HG02943 (cell line): Measurements from ENCODE around the gene PLOD1.
A peak's percentile ranks its signal among the peaks of the same experiment; 100 is the strongest.
"Not testable (repeated sequence)": the region's sequence is repeated elsewhere in the genome, so short reads cannot be mapped to it uniquely, and the experiment has no call there.

Experiments used
- ATAC-seq: cut with Tn5 transposase; IDR thresholded peaks from one replicate; pipeline ENCODE4 v1.9.1; 2021; ENCODE audit warnings: mild to moderate bottlenecking, low read depth, moderate library complexity; ENCODE audit not compliant: unreplicated experiment

The PLOD1 gene

DNA sequence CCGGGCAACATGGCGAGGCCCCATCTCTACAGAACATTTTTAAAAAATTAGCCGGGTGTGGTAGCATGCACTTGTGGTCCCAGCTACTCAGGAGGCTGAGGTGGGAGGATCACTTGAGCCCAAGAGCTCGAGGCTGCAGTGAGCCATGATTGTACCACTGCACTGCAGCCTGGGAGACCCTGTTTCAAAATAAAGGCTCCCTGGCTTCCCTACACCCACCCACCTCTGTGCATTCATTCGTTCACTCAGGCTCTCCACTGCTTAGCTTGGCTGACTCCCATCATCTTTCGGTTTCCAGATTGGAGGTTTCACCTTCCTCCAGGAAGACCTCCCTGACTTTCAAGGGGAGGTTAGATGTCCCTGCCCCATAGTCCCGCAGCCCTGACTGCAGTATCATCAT is 22.5 kb upstream of the PLOD1 start:
- ATAC-seq, result no peak

DNA sequence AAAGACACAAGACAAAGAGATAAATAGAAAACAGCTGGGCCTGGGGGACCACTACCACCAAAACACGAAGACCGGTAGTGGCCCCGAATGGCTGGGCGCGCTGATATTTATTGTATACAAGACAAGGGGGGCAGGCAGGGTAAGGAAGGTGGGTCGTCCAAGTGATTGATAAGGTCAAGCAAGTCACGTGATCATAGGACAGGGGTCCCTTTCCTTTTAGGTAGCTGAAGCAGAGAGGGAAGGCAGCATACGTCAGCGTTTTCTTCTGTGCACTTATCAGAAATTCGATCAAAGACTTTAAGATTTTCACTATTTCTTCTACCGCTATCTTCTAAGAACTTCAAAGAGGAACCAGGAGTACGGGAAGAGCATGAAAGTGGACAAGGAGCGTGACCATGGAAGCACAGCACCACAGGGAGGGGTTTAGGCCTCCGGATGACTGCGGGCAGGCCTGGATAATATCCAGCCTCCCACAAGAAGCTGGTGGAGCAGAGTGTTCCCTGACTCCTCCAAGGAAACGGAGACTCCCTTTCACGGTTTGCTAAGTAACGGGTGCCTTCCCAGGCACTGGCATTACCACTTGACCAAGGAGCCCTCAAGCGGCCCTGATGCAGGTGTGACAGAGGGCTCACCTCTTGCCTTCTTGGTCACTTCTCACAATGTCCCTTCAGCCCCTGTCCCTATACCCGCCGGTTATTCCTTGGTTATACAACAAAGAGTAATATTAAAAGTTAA is 21.9 kb upstream of the PLOD1 start:
- ATAC-seq, result not testable (repeated sequence)

DNA sequence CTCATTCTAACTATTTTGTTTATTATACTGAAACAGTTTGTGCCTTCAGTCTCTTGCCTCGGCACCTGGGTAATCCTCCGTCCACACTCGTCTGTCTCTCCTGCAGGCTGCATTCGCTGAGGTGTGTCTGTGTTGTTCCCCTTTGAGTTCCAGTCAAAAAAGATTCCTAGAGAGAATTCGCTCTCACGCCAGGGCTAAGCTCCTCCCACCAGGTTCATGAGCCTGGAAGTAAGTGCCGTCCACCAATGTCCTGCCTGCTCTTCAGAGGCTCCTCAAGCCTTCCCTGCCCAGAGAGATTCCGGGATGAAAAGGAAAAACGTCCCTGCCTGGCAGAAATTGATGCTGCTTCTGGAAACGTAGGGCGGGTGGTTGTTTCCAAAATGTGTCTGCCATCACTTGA is 21.2 kb upstream of the PLOD1 start:
- ATAC-seq, result no peak

DNA sequence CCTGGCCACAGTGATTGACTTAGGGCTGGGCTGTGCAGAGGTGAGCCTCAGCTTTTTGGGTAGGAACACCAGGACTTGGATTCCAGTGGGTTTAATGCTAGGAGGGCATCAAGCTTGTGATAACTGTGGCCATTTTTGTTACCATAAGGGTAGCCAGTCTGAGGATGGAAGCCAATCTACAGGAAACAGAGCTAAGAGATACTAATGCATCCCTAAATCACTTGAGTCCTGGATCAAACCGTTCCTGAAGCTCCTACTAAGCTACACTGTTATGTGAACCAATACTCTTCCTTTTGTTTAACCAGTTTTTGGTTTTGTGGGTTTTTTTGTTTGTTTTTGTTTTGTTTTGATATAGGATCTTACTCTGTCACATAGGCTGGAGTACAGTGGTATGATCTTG is 20.5 kb upstream of the PLOD1 start:
- no peak for ATAC-seq

DNA sequence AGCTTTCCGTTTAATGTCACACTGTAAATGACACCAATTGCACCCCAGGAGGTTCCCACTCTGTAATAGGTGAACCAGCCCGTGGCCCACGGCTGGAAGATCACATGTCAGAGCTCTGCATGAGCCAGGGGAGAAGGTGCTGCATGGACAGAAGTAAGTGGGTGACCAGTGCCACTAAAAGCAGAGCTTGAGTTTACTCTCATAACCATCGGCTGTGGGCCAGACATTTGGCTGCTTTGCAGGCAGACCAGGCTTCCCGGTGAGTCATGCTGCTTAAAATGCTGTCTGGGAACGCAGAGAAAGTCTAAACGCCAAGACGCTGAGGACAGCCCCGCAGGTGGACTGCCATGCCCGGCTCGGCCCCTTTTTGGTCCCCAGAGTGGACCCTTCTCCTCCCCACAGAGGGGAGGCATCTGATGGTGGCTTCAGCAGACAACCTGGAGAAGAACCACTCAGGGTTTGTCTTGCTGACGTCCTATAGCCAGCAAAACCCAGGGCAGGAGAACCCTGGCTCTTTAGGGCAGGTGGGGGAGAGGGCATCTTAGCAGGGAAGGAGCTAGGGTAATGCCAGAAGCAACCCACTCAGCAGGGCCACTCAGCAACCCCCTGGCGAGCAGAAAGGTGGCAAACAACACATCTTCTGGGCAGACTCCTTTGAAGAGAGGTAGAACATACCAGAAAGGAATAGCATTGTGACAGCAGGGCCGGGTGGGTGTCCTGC is 15.6 kb upstream of the PLOD1 start:
- ATAC-seq, result no peak

DNA sequence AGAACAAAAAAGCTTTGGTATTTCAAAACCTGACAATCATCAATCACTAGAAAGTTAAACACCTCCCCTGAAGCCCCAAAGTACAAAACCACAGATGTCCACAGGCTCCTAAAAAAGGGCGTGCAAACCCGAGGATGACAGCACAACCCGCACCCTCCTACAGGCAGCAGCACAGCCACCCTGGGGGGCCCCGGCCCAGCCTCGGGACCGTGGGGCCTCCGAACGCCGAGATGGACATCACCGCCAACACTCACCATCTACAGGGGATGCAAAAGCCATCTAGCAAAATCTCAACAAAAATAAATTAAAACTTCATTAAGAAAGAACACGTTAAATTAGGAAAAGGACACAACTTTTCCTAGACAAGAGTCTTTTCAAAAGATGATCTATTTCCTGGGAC is 14.9 kb upstream of the PLOD1 start:
- no peak for ATAC-seq

DNA sequence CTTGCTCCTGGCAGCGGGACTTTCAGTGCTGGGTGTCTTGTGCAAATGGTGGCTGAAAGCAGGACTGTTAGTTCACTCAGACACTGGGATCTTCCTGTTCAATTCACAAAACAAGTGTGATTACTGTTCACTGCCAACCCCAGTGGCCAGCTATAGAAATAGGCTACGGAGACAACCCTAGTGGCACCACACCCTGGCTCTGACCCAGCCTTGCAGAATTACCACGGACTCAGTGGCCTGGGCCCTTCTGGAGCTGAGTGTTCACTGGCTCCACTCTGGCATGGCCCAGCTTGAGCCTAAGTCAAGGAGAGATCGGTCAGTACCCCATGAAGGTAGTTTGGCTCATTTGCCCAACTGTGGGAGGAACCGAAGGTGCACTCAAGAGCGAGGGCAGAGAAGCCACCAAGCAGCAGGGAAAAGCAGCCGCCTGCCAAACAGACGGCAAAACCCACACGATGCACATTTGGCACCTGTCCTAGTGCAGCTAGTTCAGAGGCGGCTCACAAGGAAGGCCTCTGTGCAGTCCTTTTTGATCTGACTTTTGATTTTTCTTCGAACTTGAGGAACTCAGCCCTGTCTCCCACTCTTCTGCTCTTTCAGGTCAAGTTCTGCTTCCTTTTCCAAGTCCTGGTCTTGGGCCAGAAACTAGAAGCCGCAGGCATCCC is 14.1 kb upstream of the PLOD1 start:
- no peak for ATAC-seq

DNA sequence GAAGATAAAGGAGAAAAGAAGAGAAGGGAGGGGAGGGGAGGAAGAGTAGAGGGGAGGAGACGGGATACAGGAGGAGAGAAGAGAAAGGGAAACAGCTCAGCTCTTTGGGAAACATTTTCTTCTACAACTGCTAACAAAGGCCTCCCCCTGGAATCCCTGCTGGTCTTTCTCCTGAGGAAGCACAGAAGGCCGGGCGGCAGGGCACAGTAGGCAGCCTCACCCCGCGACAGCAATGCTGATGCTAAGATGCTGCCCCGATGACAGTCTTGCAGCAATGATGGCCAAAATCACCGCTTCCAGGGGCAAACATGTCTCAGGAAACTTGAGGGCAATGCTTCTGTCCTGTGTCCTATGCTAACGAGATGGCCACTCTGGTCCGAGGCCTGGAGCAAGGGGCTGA is 13.5 kb upstream of the PLOD1 start:
- no peak for ATAC-seq

DNA sequence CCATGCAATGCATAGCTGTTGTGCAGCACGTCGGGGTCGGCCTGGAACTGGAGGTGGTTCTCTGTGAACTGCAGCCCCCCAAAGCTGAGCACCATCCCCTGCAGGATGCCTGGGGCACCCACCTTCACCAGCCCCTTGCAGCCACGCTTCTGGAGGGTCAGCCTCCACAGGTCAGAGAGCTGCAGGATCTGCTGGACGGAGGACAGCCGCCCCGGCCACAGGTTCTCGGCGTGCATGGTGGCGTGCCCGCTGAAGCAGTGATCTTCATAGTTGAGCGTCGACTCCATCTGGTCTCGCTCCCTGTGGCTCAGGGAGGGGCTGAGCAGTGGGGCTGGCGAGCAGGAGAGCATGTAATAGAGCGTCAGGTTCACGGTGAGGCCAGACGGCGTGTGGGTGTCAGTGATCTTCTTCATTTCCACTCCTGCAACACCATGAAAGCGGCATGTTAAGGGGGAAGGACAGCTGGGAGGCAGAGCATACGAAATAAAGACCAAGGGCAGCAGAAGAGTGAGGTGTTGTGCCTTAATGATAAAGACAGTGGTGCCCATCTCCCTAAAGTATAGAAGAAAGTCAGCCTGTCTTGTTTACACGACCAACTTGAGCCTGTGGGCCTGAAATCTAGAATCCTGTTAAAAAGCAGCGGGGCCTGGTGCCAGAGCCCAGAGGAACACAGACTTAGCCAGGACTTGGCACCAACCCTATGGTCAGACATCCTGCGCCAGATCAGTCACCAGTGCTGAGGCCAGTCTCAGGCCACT is 11.3 kb upstream of the PLOD1 start:
- ATAC-seq, result no peak

DNA sequence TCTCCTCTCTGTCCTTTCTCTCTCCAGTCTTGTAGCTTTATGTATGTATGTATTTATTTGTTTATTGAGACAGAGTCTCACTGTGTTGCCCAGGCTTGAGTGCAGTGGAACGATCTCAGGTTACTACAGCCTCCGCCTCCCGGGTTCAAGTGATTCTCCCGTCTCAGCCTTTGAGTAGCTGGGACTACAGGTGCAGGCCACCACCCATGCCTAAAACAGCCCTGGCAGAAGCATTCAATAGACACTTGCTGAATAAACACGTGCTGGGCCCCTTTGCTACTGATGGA is 10.7 kb upstream of the PLOD1 start:
- no peak for ATAC-seq

DNA sequence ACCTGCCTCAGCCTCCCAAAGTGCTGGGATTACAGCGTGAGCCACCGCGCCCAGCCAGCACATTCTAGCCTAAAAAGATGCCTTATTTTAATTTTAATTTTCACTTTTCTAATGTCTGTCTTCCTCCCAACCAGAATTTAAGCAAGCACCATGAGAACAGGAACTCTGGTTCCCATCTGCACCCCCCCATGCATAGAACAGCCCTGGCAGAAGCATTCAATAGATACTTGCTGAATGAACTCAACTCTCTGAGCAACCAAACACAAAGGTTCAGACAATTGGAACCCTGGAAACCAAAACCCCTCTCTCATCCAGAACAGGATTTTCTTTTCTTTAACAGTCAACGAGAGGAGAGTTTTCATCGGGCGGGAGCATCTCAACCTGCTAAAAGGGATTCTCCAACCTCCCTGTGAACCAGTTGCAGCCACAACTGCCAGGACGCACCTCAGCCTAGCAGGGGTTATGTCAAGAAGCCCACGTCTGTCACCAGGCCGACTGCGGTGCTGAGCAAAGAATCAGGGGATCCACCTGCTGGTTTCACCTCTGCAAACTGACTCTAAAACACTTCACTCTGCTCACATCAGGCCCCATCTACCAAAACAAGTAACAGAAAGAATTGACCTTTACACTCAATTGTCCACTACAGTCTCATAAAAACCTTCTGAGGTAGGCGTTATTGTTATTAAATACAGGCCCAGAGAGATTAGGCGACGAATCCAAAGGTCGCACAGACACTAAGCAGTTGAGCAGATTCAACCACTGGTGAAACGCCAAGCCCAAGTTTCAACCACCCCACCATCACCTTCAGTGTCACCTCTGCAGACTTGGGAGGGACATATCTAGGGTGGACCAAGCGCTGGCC is 10.0 kb upstream of the PLOD1 start:
- ATAC-seq, result no peak

DNA sequence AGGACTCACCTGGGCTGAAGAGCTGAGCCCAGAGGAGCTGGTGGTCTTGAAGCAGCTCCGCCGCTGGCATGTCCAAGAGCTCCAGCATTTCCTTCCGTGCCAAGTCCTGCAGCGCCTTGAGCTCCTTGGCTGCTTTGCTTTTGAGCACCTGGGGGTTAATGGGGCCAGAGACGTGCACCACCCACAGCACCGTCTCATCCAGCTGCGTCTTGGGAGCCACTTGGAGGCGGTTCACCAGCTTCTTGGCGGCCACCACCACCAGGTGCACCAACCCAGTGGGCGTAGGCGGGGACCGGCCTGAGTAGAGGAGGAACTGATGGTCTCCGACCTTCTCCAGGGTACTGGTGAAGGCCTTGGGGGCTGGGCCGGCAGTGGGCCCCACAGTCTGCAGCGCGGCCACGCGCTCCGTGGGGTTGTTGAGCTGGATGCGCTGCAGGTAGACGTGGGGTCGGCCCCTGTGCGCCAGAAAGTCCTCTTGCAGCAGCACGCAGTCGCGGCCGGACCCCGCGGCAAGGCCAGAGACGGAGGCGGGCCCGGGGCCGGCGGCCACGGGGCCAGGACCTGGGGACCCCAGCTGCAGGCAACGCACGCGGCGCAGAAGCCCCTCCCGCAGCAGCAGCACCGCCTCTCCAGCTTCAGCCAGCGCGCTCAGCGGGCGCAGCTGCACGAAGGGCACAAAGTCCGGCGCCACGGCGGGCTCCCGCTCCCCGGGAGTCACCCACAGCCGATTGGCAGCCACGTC is 9.2 kb upstream of the PLOD1 start:
- ATAC-seq, result not testable (repeated sequence)

DNA sequence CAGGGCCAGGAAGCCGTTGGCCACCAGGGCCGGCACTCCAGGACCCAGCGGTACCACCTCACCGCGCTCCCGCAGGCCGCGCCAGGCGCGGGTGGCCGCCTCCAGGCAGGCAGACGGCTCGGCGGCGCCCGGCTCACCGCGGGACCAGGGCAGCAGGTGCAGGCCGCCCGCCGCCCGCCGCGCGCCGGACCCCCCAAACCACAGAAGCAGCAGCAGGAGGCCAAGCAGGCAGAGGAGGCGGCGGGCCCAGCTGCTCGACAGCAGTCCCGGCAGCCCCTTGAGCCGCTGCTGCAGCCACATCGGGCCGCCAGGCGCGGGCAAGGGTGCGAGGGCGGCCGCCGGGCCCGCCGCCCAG is 8.6 kb upstream of the PLOD1 start:
- no peak for ATAC-seq

DNA sequence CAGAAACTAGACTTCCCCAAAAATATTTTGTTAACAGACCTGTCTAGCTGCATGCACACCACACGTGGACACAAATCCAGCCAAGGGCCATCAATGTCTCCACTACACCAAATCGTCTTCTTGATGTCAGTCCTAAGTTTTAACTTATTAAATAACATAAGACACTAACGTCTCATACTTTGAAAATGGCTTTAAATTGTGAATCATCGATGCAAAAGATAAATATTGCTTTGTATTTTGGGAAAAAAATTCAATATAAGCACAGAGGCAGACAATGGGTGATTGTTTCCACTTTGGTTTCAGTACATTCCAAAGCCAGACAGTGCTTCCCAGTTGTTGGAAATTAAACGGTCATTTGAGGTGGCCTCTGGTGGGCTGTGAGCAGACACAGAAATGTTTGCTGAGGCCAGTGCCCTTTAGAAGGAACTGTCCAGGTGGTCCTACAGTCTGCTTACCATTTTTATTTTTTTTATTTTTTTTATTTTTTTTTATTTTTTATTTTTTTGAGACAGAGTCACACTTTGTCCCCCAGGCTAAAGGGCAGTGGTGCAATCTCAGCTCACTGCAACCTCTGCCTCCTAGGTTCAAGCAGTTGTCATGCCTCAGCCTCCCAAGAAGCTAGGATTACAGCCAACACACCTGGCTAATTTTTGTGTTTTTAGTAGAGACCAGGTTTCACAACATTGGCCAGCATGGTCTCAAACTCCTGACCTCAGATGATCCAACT is 6.5 kb upstream of the PLOD1 start:
- ATAC-seq, result no peak

DNA sequence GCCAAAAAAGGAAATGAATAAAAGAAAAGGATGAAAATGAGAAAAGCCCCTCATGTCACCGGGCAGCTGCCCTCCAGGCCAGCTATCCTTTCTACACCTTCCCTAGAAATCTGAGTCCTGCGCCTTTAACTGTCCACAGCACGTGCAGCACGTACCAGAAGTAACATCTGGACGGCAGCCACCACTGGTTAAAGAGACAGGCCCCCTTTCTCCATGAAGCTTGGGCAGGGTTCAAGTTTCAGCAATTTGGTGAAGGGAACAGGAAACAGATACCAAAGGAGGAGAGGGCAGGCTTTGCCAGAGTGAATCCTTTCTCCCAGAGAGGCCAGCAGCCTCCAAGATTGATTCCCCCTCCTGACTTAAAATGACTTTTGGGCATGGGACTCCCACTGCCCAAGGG is 4.7 kb upstream of the PLOD1 start:
- no peak for ATAC-seq

DNA sequence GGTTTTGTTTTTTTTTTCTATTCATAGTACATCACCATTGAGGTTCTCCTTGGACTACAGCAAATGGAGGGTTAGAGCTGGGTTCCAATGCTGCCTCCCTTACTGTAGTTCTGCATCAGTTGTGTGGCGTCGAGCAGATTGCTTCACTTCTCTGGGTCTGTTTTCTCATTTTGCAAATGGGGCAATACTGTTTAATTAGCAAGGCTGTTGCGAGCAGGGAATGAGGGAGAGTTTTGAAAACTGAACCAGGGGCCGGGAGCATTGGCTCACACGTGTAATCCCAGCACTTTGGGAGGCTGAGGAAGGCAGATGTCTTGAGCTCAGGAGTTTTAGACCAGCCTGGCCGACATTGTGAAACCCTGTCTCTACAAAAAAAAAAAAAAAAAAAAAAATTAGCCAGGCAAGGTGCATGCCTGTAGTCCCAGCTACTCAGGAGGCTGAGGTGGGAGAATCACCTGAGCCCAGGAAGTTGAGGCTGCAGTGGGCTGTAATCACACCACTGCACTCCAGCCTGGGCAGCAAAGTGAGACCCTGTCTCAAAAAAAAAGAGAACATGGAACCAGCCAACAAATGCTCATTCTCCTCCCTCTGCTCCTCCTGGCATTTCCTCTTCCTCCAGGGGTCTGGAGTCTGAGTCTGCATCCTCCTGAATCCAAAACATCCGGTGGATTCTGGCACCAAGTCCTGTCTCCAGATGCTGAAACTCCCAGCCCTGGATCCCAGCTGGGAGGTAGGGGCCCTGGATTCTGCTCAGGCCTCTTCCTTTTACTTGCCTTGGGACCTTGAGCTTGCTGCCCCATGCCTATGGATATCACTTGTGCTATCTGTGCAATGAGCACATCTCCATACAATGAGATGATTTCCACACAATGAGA is 3.7 kb upstream of the PLOD1 start:
- no peak for ATAC-seq

DNA sequence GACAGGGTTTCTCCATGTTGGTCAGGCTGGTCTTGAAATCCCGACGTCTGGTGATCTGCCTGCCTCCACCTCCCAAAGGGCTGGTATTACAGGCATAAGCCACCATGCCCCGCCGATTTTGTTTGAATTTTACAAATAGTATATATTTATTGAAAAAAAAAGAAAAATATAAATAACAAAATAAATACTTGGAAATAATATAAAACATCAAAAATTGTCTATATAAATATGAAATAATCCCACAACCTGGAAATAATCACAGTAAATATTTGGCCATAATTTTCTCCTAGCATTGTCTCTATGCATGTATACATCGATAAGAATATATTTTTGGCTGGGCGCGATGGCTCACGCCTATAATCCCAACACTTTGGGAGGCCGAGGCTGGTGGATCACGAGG is 2.7 kb upstream of the PLOD1 start:
- no peak for ATAC-seq

DNA sequence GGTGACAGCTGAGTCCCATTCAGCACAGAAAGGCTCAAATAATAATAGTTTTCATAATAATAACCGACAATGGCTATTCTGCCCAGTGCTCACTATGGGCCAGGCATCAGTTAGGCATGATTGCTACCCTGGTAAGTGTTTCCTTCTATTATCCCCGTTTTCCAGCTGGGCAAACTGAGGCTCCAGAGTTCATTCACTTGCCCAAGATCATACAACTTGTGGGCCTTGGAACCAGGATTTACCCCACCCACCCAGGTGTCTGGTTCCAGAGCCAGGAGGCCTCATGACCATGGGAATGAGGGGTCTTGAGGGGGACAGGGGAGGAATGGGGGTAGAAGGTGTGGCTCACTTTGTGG is 518 bp downstream of the PLOD1 start:
- peak; percentile 3 for ATAC-seq
